HCT116 (cell line): ENCODE data around the gene TBC1D1.

Experiments
- CTCF ChIP-seq, 3 experiments: fragments of 200-600 bp in 1 of 3; sonication (generic) in 1 of 3; IDR thresholded peaks in 2 of 3; conservative IDR thresholded peaks in 1 of 3; 2 replicates each; pipeline ENCODE4 v1.5.1; 2012 to 2017; ENCODE audit warnings: low read depth in 2 of 3, low read length in 2 of 3, antibody characterized with exemption in 1 of 3, borderline replicate concordance in 1 of 3, control low read depth in 1 of 3, mild to moderate bottlenecking in 1 of 3, mixed read lengths in 1 of 3, mixed run types in 1 of 3, moderate library complexity in 1 of 3; ENCODE audit not compliant: insufficient read depth in 1 of 3
- EGR1 ChIP-seq: IDR thresholded peaks from 2 replicates; pipeline ENCODE4 v1.6.1; 2012; ENCODE audit warnings: low read depth
- EZH2 ChIP-seq: fragments of 200-600 bp; sonication (generic); IDR thresholded peaks from 2 replicates; pipeline ENCODE4 v1.6.1; 2017; ENCODE audit warnings: antibody characterized with exemption, mixed run types
- EZH2phosphoT487 ChIP-seq: fragments of 200-600 bp; IDR thresholded peaks from 2 replicates; pipeline ENCODE4 v1.6.1; 2018; ENCODE audit warnings: antibody characterized with exemption, borderline replicate concordance
- POLR2AphosphoS5 ChIP-seq: IDR thresholded peaks from 2 replicates; pipeline ENCODE4 v1.6.1; 2011; ENCODE audit warnings: mild to moderate bottlenecking, low read depth, low read length, moderate library complexity
- SIN3A ChIP-seq: IDR thresholded peaks from 2 replicates; pipeline ENCODE4 v1.6.1; 2012; ENCODE audit warnings: low read depth

GRCh38 chr4:38072578-38072977 lies 181.7 kb downstream of the TBC1D1 start:
- no peak for TF ChIP-seq CTCF (IDR thresholded peaks at IDR 0.05 in 2 of 3, conservative IDR thresholded peaks at IDR 0.05 in 1 of 3; ENCODE audit: borderline replicate concordance in 1 of 3, insufficient read depth in 1 of 3, low read depth in 2 of 3, low read length in 2 of 3)
- TF ChIP-seq SIN3A = no peak
- no peak for TF ChIP-seq POLR2AphosphoS5
- no peak for TF ChIP-seq EGR1
- TF ChIP-seq EZH2 = no peak
- TF ChIP-seq EZH2phosphoT487 = no peak
